AG09309 (cell line): Measurements from ENCODE around the gene PROK1.

ENCODE experiments used
- DNase-seq: peaks from one replicate; pipeline ENCODE4 v3.0.0-alpha.2; 2010; ENCODE audit warnings: low read depth
- H3K4me3 ChIP-seq: 2 replicates; pipeline ENCODE4 v1.5.1; 2011; ENCODE audit warnings: mild to moderate bottlenecking, low read depth, low read length, moderate library complexity; ENCODE audit not compliant: control insufficient read depth
- TF ChIP-seq, protein P1 (sequence below): IDR thresholded peaks from 2 replicates; pipeline ENCODE4 v1.5.1; 2011; ENCODE audit warnings: mild to moderate bottlenecking, low read depth, low read length, inconsistent platforms; ENCODE audit not compliant: insufficient read depth, control insufficient read depth; ENCODE audit errors: missing control alignments

PROK1 gene

DNA sequence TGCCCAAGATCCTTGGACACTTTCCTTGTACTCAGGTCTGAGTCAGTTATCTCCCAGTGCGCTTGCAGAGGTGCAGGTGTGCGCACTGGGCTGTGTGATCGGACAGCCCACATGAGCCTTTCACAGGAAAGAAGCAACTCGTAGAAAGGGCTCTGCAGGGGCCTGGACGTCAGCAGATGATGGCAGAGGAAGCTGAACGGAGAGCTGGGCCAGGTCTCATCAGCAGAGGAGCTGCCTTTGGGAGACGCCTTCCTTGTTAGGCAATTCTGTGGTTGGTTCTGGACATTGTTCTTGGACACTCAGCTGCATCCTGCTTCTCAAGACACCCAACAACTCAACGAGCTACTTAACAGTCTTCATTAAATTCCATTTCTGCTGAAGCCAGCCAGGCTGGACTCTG, 7.5 kb upstream of the PROK1 start:
- no peak for DNase-seq
- TF ChIP-seq, protein P1, sequence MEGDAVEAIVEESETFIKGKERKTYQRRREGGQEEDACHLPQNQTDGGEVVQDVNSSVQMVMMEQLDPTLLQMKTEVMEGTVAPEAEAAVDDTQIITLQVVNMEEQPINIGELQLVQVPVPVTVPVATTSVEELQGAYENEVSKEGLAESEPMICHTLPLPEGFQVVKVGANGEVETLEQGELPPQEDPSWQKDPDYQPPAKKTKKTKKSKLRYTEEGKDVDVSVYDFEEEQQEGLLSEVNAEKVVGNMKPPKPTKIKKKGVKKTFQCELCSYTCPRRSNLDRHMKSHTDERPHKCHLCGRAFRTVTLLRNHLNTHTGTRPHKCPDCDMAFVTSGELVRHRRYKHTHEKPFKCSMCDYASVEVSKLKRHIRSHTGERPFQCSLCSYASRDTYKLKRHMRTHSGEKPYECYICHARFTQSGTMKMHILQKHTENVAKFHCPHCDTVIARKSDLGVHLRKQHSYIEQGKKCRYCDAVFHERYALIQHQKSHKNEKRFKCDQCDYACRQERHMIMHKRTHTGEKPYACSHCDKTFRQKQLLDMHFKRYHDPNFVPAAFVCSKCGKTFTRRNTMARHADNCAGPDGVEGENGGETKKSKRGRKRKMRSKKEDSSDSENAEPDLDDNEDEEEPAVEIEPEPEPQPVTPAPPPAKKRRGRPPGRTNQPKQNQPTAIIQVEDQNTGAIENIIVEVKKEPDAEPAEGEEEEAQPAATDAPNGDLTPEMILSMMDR, result no peak
- H3K4me3 ChIP-seq, result no peak overlapping the region

- no peak overlapping the region for H3K4me3 ChIP-seq
- TF ChIP-seq, protein P1, result no peak
- no peak for DNase-seq
Observed at GRCh38 chr1:110444561-110444960, 6.4 kb upstream of the PROK1 start.

GRCh38 chr1:110449661-110450651, 993 bp upstream of the PROK1 start:
- TF ChIP-seq, protein P1, result no peak
- H3K4me3 ChIP-seq, result no peak overlapping the region
- no peak for DNase-seq

DNA sequence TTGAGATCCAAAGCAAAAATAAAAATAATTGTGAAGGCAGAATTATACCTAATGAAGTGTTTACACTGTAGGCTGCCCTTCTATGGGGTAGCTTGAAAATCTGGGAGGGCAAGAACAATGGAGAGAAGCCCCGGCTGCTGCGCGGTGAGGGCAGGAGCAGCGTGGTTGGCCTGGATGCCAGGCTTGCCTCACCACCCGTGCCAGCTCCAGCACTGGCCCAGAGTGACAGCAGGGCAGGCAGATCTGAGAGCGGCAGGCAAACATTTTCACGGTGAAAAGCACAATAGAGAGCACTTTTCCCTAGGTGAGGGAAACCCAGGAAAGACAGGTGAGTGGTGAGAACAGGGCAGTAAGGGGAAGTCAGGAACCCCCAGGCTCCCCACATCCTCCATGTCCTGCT, 1.4 kb downstream of the PROK1 start:
- TF ChIP-seq, protein P1, result no peak
- no peak for DNase-seq
- no peak overlapping the region for H3K4me3 ChIP-seq

DNA sequence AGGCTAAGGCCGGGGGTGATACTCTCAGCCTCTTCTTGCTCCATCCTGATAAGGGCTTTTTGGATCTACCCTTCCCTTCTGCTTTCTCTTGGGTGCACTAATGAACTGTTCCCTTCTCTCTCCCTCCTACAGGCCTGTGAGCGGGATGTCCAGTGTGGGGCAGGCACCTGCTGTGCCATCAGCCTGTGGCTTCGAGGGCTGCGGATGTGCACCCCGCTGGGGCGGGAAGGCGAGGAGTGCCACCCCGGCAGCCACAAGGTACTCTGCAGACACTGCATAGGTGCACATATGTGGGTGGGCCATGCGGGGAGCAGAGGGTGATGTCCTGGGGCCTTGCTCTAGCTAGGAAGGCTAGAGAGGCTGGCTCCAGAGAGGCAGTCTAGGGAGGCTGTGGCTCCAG, 2.9 kb downstream of the PROK1 start:
- TF ChIP-seq, protein P1, result no peak
- no peak for DNase-seq
- H3K4me3 ChIP-seq, result no peak overlapping the region

DNA sequence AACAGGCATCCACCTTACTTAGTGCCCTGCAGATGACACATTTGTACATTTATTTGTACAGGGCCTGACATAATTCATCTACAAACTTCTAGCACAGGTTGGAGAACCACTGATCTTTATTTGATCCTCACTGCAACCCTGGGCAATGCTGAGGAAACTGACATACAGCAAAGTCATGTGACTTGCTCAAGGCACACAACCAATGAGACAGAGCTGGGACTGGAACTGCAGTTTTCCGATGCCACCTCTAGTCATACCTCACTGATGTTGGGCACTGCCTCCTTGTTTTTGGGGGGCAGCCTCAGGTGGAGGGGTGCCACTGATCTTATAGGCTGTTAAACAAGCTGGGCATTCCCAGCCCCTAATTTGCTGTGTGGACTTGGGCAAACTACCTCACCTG, 3.4 kb downstream of the PROK1 start:
- TF ChIP-seq, protein P1, result no peak
- DNase-seq, result no peak

More for the DNA sequence above, 3.4 kb downstream of the PROK1 start:
- H3K4me3 ChIP-seq, result no peak overlapping the region
